ENCODE results near the gene RBFOX1.

The RBFOX1 gene

DNA sequence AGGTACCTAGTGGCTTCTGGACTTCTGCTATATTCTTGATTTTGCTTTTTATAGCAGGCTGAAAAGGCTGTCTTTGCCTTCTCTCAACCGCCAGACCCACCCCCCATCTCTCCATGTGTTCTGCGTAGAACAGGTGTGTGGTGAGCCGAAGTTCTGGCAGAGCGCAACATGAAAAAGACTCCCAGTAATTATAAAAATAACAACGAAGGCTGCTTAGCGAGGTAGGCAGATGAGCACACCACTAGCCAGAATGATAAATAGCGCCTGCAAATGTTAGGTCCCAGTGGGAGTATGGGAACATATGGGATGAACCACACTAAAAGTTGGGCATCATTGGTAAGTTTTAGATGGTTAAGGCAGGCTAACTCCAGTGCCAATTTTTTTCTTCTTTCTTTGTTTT, 14.0 kb upstream of the RBFOX1 start:
- Histone ChIP-seq H3K4me3 (ENCODE audit: severe bottlenecking) (no peak overlapping the region), H3K27me3 (ENCODE audit: insufficient read depth, poor library complexity, severe bottlenecking) (no peaks in the 10 kb centered on the region), H3K36me3 (ENCODE audit: low read depth) (no peaks in the 10 kb centered on the region), H3K4me1 (ENCODE audit: insufficient read depth, poor library complexity, severe bottlenecking) (no peaks in the 10 kb centered on the region), H3K27ac (ENCODE audit: poor library complexity, severe bottlenecking) (no peak overlapping the region), H3K9me3 (ENCODE audit: severe bottlenecking) (no peaks in the 10 kb centered on the region)
- TF ChIP-seq, protein P1, sequence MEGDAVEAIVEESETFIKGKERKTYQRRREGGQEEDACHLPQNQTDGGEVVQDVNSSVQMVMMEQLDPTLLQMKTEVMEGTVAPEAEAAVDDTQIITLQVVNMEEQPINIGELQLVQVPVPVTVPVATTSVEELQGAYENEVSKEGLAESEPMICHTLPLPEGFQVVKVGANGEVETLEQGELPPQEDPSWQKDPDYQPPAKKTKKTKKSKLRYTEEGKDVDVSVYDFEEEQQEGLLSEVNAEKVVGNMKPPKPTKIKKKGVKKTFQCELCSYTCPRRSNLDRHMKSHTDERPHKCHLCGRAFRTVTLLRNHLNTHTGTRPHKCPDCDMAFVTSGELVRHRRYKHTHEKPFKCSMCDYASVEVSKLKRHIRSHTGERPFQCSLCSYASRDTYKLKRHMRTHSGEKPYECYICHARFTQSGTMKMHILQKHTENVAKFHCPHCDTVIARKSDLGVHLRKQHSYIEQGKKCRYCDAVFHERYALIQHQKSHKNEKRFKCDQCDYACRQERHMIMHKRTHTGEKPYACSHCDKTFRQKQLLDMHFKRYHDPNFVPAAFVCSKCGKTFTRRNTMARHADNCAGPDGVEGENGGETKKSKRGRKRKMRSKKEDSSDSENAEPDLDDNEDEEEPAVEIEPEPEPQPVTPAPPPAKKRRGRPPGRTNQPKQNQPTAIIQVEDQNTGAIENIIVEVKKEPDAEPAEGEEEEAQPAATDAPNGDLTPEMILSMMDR (IDR thresholded peaks at IDR 0.05; ENCODE audit: poor library complexity, severe bottlenecking): no peak
- no peak for DNase-seq (ENCODE audit: low spot score)
- ATAC-seq (ENCODE audit: low read depth): no peak

DNA sequence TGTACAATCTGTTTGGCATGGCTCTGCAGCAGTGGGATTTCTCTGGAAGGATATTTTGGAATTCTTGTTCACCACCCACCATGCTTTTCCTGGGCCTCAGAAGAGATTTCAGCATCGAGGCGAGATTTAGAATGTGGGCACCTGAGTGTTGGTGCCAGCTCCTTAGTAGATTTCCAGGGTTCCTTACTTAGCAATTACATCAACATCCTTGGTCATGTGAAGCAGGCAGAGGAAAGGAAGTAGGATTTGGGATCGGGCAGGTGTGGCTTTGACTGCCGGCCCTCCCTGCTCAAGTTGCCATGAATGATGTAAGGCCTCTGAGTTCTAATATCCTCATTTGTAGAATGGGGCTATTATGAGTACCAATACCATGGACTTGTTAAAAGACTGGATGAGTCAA, 13.1 kb upstream of the RBFOX1 start:
- Histone ChIP-seq H3K4me1 (ENCODE audit: insufficient read depth, poor library complexity, severe bottlenecking) (no peaks in the 10 kb centered on the region), H3K27me3 (ENCODE audit: insufficient read depth, poor library complexity, severe bottlenecking) (no peaks in the 10 kb centered on the region), H3K27ac (ENCODE audit: poor library complexity, severe bottlenecking) (no peak overlapping the region), H3K36me3 (ENCODE audit: low read depth) (no peaks in the 10 kb centered on the region), H3K4me3 (ENCODE audit: severe bottlenecking) (no peak overlapping the region), H3K9me3 (ENCODE audit: severe bottlenecking) (no peaks in the 10 kb centered on the region)
- TF ChIP-seq, protein P1 (IDR thresholded peaks at IDR 0.05; ENCODE audit: poor library complexity, severe bottlenecking): no peak
- no peak for DNase-seq (ENCODE audit: low spot score)
- ATAC-seq (ENCODE audit: low read depth): no peak

DNA sequence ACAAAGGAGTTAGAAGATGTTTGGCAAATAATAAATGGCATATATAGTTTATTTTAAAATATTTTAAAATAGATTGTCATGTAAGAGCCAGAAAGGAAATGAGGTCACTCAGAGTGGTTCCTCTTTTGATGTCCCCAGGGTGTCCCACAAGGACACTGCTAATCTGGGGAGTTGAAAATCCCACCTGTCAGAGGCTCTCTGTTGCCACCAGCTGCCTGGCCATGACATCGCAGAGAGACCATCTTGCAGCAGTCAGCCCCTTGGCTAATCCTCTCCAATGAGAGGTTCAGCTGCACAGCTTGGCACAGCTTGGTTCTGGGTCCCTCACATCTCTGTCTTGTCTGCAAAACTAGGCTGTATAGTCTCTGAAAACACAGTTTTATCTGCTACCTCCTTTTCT, 11.0 kb upstream of the RBFOX1 start:
- TF ChIP-seq, protein P1 (IDR thresholded peaks at IDR 0.05; ENCODE audit: poor library complexity, severe bottlenecking): no peak
- Histone ChIP-seq H3K36me3 (ENCODE audit: low read depth) (no peaks in the 10 kb centered on the region), H3K4me3 (ENCODE audit: severe bottlenecking) (no peak overlapping the region), H3K27me3 (ENCODE audit: insufficient read depth, poor library complexity, severe bottlenecking) (no peaks in the 10 kb centered on the region), H3K27ac (ENCODE audit: poor library complexity, severe bottlenecking) (no peak overlapping the region), H3K9me3 (ENCODE audit: severe bottlenecking) (no peaks in the 10 kb centered on the region), H3K4me1 (ENCODE audit: insufficient read depth, poor library complexity, severe bottlenecking) (no peaks in the 10 kb centered on the region)
- DNase-seq (ENCODE audit: low spot score) (no peak), ATAC-seq (ENCODE audit: low read depth) (no peak)

DNA sequence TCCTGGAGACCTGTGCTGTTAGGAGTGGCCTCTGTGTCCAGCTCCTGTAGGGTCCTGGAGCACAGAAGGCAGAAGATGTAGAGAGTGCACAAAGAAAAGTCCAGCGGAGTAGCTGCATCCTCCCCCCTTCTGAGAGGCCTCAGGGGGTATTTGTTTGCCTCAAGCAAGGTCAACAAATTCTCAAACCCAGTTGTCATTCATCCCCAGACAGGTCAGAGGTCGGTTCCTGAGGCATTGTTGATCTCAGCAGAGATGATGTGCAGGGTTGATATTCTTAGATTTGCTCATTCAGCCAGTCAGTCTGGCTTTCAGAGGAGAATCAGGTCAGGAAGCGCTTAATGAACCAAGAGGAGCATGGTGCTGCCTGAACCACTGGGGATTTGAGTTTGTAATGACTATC, 8.3 kb upstream of the RBFOX1 start:
- H3K27me3 ChIP-seq (ENCODE audit: insufficient read depth, poor library complexity, severe bottlenecking): no peaks in the 10 kb centered on the region
- TF ChIP-seq, protein P1 (IDR thresholded peaks at IDR 0.05; ENCODE audit: poor library complexity, severe bottlenecking): no peak
- no peak for ATAC-seq (ENCODE audit: low read depth)
- DNase-seq (ENCODE audit: low spot score): no peak
- no peak overlapping the region for H3K4me3 ChIP-seq (ENCODE audit: severe bottlenecking)
- H3K27ac ChIP-seq (ENCODE audit: poor library complexity, severe bottlenecking): no peak overlapping the region
- no peaks in the 10 kb centered on the region for H3K4me1 ChIP-seq (ENCODE audit: insufficient read depth, poor library complexity, severe bottlenecking)
- H3K9me3 ChIP-seq (ENCODE audit: severe bottlenecking): no peaks in the 10 kb centered on the region
- no peaks in the 10 kb centered on the region for H3K36me3 ChIP-seq (ENCODE audit: low read depth)

DNA sequence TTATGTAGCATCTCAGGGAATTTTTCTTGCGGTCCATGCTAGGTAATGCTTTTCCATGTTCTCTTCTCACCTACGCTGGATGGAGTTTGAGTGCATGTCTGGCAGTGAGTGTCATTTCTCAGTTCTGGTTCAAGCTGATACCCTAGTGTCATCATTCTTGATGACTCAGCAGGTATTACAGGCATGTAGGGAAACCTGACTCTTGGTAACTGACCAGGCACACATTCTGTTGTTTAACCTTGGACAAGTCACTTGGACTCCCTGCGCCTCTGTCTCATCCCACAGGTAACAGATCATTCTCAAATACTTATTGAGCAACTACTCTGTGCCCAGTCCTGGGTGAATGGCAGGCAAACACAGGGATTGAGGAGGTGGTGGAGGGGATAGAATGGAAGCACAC, 6.8 kb upstream of the RBFOX1 start:
- no peaks in the 10 kb centered on the region for H3K27me3 ChIP-seq (ENCODE audit: insufficient read depth, poor library complexity, severe bottlenecking)
- TF ChIP-seq, protein P1 (IDR thresholded peaks at IDR 0.05; ENCODE audit: poor library complexity, severe bottlenecking): no peak

More for the DNA sequence above, 6.8 kb upstream of the RBFOX1 start:
- H3K4me1 ChIP-seq (ENCODE audit: insufficient read depth, poor library complexity, severe bottlenecking): no peaks in the 10 kb centered on the region
- no peaks in the 10 kb centered on the region for H3K36me3 ChIP-seq (ENCODE audit: low read depth)
- H3K4me3 ChIP-seq (ENCODE audit: severe bottlenecking): no peak overlapping the region
- ATAC-seq (ENCODE audit: low read depth): no peak
- no peak for DNase-seq (ENCODE audit: low spot score)
- no peaks in the 10 kb centered on the region for H3K9me3 ChIP-seq (ENCODE audit: severe bottlenecking)
- no peak overlapping the region for H3K27ac ChIP-seq (ENCODE audit: poor library complexity, severe bottlenecking)

Data from RWPE2 (cell line).